Cardiac muscle cell (in vitro differentiated cells and primary cell): Measurements from ENCODE around the gene FMO5. TPM values are rescaled to one million over a fixed set of nuclear protein-coding genes. Genes with fewer than 3 reads are reported as not detected.

ENCODE experiments used
- DNase-seq, 2 donors: peaks; one replicate each; pipeline versions ENCODE4 v3.0.0 to v3.0.0-alpha.2; 2010 to 2017; ENCODE audit warnings: low read depth in 1 of 2, low spot score in 1 of 2
- H3K27ac ChIP-seq: fragments of 200-600 bp; sonication (generic); 2 replicates; pipeline ENCODE4 v1.5.1; 2016
- H3K27me3 ChIP-seq: fragments of 200-600 bp; sonication (generic); 2 replicates; pipeline ENCODE4 v1.6.0; 2016; ENCODE audit warnings: control low read depth
- H3K36me3 ChIP-seq: fragments of 200-600 bp; sonication (generic); 2 replicates; pipeline ENCODE4 v1.5.1; 2016; ENCODE audit warnings: control low read depth
- H3K4me1 ChIP-seq: fragments of 200-600 bp; sonication (generic); 2 replicates; pipeline ENCODE4 v1.8.1; 2017; ENCODE audit warnings: low read depth, mild to moderate bottlenecking, mixed run types
- H3K4me3 ChIP-seq: fragments of 200-600 bp; sonication (generic); 2 replicates; pipeline ENCODE4 v1.5.1; 2016; ENCODE audit warnings: mild to moderate bottlenecking
- H3K9me3 ChIP-seq: fragments of 200-600 bp; sonication (generic); 2 replicates; pipeline ENCODE4 v1.5.1; 2017; ENCODE audit warnings: low read depth, mild to moderate bottlenecking, control low read depth
- polyA plus RNA-seq: library from polyadenylated mRNA; unstranded; fragments of >200 nt; fragmentation: Nextera tagmentation; extraction: Ambion mirVana; gene quantifications from 2 replicates; pipeline ENCODE4 v1.2.1, GENCODE V29; 2016
- total RNA-seq: library from RNA; depleted of rRNA; stranded (reverse); fragments of >200 nt; gene quantifications from 2 replicates; pipeline ENCODE4 v1.2.3, GENCODE V29; 2016
- TF ChIP-seq, protein P1 (sequence below): IDR thresholded peaks from 2 replicates; pipeline ENCODE4 v1.5.1; 2012; ENCODE audit warnings: low read depth, mild to moderate bottlenecking, low read length

The FMO5 gene
- total and polyA plus RNA-seq, 2 experiments from 2014 or later = 0.75 to 1.8 TPM

DNA sequence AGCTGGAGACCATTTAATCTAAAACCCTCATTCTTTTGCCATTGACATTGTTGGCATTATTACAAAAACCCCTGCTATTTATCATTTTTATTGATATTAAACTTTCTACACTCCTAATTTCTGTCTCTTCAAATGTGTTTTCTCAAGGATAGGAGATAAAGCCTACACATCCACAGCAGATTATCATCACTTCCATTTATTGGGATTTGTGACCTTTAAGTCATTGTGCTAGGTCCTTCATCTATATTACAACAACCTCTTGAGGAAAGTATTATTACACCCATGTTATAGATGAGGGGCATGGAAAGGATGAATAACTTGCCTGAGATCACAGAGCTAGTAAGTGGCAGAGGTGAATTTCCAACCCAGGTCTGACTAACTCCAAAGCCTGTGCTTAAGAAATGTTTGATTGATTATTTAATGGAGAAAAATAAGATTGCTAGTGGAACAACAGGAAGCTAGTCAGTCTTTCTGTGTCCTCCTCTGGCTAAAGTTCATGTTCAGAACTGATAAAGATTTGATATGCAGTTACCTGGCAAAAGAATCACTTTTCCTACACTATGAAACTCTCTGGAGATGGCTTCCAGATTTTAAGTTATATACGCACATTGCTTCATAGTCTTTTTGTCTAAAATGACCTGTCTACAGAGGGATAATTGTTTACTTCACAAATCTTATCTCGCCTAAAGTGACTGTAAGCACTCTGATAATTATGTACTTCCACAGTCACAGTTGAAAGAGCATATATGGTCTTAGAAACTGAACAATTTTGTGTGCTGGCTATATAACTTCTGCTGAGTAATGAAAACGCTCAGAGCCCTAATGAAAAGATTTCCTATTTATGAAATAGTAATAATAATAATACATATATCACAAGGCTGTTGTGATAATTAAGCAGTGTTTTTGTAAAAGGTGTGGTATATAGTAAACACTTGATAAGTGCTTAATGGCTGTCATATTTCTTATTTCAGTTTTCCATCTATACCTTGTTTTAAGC is 15.0 kb downstream of the FMO5 start:
- H3K4me3 ChIP-seq = no peak overlapping the region
- H3K4me1 ChIP-seq = peaks cover 11% of the 10 kb centered on the region
- H3K27ac ChIP-seq = no peak overlapping the region
- TF ChIP-seq, protein P1, sequence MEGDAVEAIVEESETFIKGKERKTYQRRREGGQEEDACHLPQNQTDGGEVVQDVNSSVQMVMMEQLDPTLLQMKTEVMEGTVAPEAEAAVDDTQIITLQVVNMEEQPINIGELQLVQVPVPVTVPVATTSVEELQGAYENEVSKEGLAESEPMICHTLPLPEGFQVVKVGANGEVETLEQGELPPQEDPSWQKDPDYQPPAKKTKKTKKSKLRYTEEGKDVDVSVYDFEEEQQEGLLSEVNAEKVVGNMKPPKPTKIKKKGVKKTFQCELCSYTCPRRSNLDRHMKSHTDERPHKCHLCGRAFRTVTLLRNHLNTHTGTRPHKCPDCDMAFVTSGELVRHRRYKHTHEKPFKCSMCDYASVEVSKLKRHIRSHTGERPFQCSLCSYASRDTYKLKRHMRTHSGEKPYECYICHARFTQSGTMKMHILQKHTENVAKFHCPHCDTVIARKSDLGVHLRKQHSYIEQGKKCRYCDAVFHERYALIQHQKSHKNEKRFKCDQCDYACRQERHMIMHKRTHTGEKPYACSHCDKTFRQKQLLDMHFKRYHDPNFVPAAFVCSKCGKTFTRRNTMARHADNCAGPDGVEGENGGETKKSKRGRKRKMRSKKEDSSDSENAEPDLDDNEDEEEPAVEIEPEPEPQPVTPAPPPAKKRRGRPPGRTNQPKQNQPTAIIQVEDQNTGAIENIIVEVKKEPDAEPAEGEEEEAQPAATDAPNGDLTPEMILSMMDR = no peak
- no peak for DNase-seq
- no peaks in the 10 kb centered on the region for H3K36me3 ChIP-seq
- H3K9me3 ChIP-seq = no peaks in the 10 kb centered on the region
- no peaks in the 10 kb centered on the region for H3K27me3 ChIP-seq

DNA sequence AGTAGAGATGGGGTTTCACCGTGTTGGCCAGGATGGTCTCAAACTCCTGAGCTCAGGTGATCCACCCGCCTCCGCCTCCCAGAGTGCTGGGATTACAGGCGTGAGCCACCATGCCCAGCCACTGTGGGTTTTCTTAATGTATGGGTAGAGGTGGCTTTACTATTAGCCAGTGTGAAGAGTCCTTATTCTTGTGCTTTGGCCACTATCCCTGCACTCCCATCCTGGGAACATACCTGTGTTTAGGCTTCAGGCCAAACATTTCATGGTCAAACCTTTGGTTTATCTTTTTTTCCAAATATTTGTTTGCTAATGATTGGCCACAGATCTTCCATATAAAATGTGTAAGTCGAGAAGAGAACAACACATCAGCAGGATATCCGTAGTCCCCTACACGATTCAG is 16.5 kb downstream of the FMO5 start:
- Histone ChIP-seq H3K4me3 (no peak overlapping the region), H3K9me3 (no peaks in the 10 kb centered on the region), H3K4me1 (peaks cover 7% of the 10 kb centered on the region), H3K27me3 (no peaks in the 10 kb centered on the region), H3K27ac (no peak overlapping the region), H3K36me3 (no peaks in the 10 kb centered on the region)
- TF ChIP-seq, protein P1 = no peak
- DNase-seq = no peak

DNA sequence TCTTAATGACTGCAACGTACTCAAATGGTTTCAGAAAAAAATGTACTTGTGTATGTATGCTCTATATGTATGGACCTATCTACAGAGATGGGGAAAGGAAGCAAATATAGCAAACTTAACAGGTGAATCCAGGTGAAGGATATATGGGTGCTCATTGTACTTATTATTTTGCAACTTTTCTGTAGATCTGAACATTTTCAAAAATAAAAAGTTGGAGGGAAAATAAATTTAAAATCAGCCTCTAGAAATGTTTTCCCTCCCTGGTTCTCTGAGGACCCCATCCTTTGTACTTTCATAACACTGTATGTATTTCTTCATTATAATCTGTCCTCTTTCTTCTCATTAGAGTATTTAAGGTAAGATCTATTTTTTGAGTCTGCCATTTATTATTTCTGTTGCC is 17.9 kb downstream of the FMO5 start:
- Histone ChIP-seq H3K4me1 (peaks cover 7% of the 10 kb centered on the region), H3K27ac (no peak overlapping the region), H3K4me3 (no peak overlapping the region), H3K9me3 (no peaks in the 10 kb centered on the region), H3K36me3 (no peaks in the 10 kb centered on the region), H3K27me3 (no peaks in the 10 kb centered on the region)
- no peak for DNase-seq
- TF ChIP-seq, protein P1 = no peak

DNA sequence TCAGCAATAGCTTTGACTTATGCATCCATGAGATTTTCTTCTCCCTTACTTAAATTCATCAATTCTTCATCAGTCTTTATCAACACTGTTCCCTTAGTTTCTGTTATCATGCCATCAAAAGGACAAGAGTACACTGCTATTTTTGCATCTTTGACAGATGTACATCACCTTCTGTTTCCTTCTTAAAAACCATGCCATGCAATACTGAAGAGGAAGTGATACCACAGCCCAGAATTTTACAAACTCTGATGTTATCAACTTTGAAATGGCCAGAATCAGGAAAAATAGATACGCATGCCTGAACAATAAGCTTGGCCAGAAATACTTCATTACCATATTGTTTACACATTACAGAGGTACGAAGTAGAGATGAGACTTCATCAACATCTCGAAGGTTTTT is 21.1 kb downstream of the FMO5 start:
- no peaks in the 10 kb centered on the region for H3K27me3 ChIP-seq
- TF ChIP-seq, protein P1 = no peak
- H3K36me3 ChIP-seq = no peaks in the 10 kb centered on the region
- DNase-seq = no peak
- no peak overlapping the region for H3K4me3 ChIP-seq
- no peaks in the 10 kb centered on the region for H3K4me1 ChIP-seq
- no peak overlapping the region for H3K27ac ChIP-seq
- H3K9me3 ChIP-seq = no peaks in the 10 kb centered on the region

DNA sequence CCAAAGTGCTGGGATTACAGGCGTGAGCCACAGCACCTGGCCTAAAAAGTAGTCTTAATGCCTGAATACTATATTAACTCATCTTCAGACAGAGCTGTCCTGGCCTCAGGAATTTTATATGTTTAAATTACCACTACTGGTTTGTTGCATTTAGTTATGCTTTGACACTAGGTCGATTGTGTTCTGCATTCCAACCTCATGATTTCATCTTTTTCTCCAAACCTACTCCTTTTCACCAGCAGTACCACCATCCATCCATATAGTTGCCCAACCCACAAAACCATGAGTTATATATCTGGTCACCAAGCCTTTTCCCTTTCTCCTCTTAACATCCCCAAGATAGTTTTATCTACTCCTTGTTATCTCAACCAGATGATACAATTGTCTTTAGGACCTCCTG is 22.6 kb downstream of the FMO5 start:
- H3K27ac ChIP-seq = no peak overlapping the region
- H3K4me3 ChIP-seq = no peak overlapping the region
- H3K9me3 ChIP-seq = no peaks in the 10 kb centered on the region
- TF ChIP-seq, protein P1 = no peak
- no peak for DNase-seq
- no peaks in the 10 kb centered on the region for H3K27me3 ChIP-seq
- H3K4me1 ChIP-seq = no peaks in the 10 kb centered on the region
- H3K36me3 ChIP-seq = no peaks in the 10 kb centered on the region
